ENCODE data around the gene SPINK2.

Gene SPINK2

GRCh38 chr4:56762484-56763250 is 58.8 kb downstream of the SPINK2 start:
- no peak overlapping the region for H3K4me3 ChIP-seq (ENCODE audit: low read depth, low read length)
- no peak for DNase-seq (ENCODE audit: low read depth)
- in situ Hi-C loops (cut with HindIII; ENCODE audit: low sequenced_read_pairs), result no loop called here
- no peak for TF ChIP-seq CTCF (IDR thresholded peaks at IDR 0.05; ENCODE audit: low read depth, low read length, missing control alignments)

GRCh38 chr4:56760183-56760582 is 61.3 kb downstream of the SPINK2 start:
- in situ Hi-C loops (cut with HindIII; ENCODE audit: low sequenced_read_pairs), result no loop called here
- TF ChIP-seq CTCF (IDR thresholded peaks at IDR 0.05; ENCODE audit: low read depth, low read length, missing control alignments), result no peak
- DNase-seq (ENCODE audit: low read depth), result no peak
- no peak overlapping the region for H3K4me3 ChIP-seq (ENCODE audit: low read depth, low read length)
